Measurements from ENCODE around the gene GABBR2. TPM values are rescaled to one million over a fixed set of nuclear protein-coding genes. Genes with fewer than 3 reads are reported as not detected.

The GABBR2 gene
- total RNA-seq, 4 donors from 2014 or later: 0.17 to 0.26 TPM; not detected in 2

DNA sequence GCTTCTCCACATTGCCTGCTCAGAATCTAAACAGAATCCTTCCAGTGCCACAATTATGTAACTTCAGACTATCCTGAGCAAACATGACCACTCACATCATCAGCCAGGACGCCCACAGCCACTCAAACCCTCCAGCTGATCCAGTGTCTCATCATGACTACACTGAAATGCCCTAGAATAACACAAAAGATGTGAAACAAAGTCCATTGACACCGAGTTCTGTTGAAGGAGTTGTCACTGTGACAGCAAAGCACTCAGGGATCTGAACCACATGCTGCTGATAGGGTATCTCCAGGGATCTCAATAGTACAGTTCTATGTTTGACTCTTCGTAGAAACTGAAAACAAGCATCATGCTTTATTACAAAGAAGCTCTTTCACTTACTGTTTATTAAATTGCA lies 150.2 kb downstream of the GABBR2 start:
- DNase-seq (ENCODE audit: extremely low spot score): peak; percentile 86
- peaks cover 0 to 11% (median 0%) of the 10 kb centered on the region in 4 donors for H3K27me3 ChIP-seq
- H3K9me3 ChIP-seq: no peaks in the 10 kb centered on the region
- no peaks in the 10 kb centered on the region for H3K4me1 ChIP-seq
- TF ChIP-seq EP300 (IDR thresholded peaks at IDR 0.05) (no peak), POLR2AphosphoS5 (IDR thresholded peaks at IDR 0.05) (no peak), POLR2A (IDR thresholded peaks at IDR 0.05; ENCODE audit: low read depth) (no peak), CTCF (IDR thresholded peaks at IDR 0.05) (no peak)
- H3K27ac ChIP-seq (replicated peaks in 1 of 4): no peak overlapping the region
- intact Hi-C loops (cut with DNase I): no loop called here
- 65% methylated on average over 3 of the region's 3 CpGs for WGBS
- no peak overlapping the region for H3K4me3 ChIP-seq
- H3K36me3 ChIP-seq: no peaks in the 10 kb centered on the region

DNA sequence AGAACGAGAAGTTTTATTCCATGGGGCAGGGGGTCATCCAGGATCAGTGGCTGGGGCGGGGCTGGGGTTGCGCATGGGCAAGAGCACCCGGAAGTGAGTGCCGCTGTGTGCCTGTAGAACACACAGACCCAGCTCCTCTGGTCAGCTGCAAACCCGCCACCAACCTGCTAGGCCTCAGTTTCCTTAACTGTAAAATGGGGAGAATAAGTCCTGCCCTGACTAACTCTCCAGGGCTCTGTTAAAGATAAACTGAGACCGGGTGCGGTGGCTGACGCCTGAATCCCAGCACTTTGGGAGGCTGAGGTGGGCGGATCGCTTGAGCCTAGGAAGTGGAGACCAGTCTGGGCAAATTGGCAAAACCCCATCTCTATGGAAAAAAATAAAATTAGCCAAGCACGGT lies 152.2 kb downstream of the GABBR2 start:
- no peaks in the 10 kb centered on the region for H3K9me3 ChIP-seq
- no peaks in the 10 kb centered on the region for H3K36me3 ChIP-seq
- TF ChIP-seq CTCF (IDR thresholded peaks at IDR 0.05): no peak
- no peaks in the 10 kb centered on the region for H3K4me1 ChIP-seq
- intact Hi-C loops (cut with DNase I): no loop called here
- H3K27ac ChIP-seq (replicated peaks in 1 of 4): no peak overlapping the region
- H3K27me3 ChIP-seq: peaks cover 0 to 16% (median 0%) of the 10 kb centered on the region in 4 donors
- WGBS: 85% methylated on average over 11 of the region's 12 CpGs
- no peak overlapping the region for H3K4me3 ChIP-seq
- DNase-seq (ENCODE audit: extremely low spot score): peak; percentile 80

GRCh38 chr9:98555651-98556465 lies 152.9 kb downstream of the GABBR2 start:
- 92% methylated on average over 8 of the region's 10 CpGs for WGBS
- Histone ChIP-seq H3K27ac (replicated peaks in 1 of 4) (no peak overlapping the region), H3K4me3 (no peak overlapping the region), H3K27me3 (peaks cover 0 to 20% (median 0%) of the 10 kb centered on the region in 4 donors), H3K4me1 (no peaks in the 10 kb centered on the region), H3K9me3 (no peaks in the 10 kb centered on the region), H3K36me3 (no peaks in the 10 kb centered on the region)
- no peak for TF ChIP-seq CTCF (IDR thresholded peaks at IDR 0.05)
- no peak for TF ChIP-seq EP300 (IDR thresholded peaks at IDR 0.05)
- no peak for TF ChIP-seq POLR2AphosphoS5 (IDR thresholded peaks at IDR 0.05)
- no peak for TF ChIP-seq POLR2A (IDR thresholded peaks at IDR 0.05; ENCODE audit: low read depth)
- intact Hi-C loops (cut with DNase I): no loop called here
- DNase-seq (ENCODE audit: extremely low spot score): peak; percentile 91

- 83% methylated on average over 5 of the region's 5 CpGs for WGBS
- Histone ChIP-seq H3K27ac (replicated peaks in 1 of 4) (no peak overlapping the region), H3K4me1 (no peaks in the 10 kb centered on the region), H3K36me3 (no peaks in the 10 kb centered on the region), H3K27me3 (peaks cover 0 to 21% (median 0%) of the 10 kb centered on the region in 4 donors), H3K9me3 (no peaks in the 10 kb centered on the region), H3K4me3 (no peak overlapping the region)
- TF ChIP-seq POLR2AphosphoS5 (IDR thresholded peaks at IDR 0.05): no peak
- TF ChIP-seq EP300 (IDR thresholded peaks at IDR 0.05): no peak
- TF ChIP-seq CTCF (IDR thresholded peaks at IDR 0.05): no peak
- TF ChIP-seq POLR2A (IDR thresholded peaks at IDR 0.05; ENCODE audit: low read depth): no peak
- intact Hi-C loops (cut with DNase I): no loop called here
- peak; percentile 39 for DNase-seq (ENCODE audit: extremely low spot score)
Measured at GRCh38 chr9:98554752-98555151, 154.0 kb downstream of the GABBR2 start.

DNA sequence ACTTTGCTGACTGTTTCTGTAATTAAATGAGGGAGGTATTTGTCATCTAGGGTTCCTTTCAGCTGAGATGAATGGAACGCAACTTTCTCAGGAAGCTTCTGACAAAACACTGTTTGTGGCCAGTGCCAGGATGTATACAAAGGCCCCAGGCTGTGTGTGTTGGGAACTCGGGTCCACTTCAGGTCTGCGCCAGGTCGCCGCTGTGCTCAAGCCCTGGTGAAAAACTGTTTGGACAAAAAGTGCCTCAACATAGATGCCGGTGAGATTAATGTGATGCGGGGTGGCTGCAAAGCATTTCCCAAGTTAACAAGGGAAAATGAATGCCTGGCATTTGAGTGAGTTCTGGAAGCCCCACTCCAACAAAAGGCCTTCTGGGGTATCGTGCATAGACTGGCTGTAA lies 156.4 kb downstream of the GABBR2 start:
- TF ChIP-seq CTCF (IDR thresholded peaks at IDR 0.05): no peak
- TF ChIP-seq POLR2AphosphoS5 (IDR thresholded peaks at IDR 0.05): no peak
- TF ChIP-seq POLR2A (IDR thresholded peaks at IDR 0.05; ENCODE audit: low read depth): no peak
- TF ChIP-seq EP300 (IDR thresholded peaks at IDR 0.05): no peak
- WGBS: 58% methylated on average over 8 of the region's 8 CpGs
- Histone ChIP-seq H3K36me3 (no peaks in the 10 kb centered on the region), H3K9me3 (no peaks in the 10 kb centered on the region), H3K4me3 (no peak overlapping the region), H3K27ac (replicated peaks in 1 of 4) (no peak overlapping the region), H3K27me3 (peaks cover 0 to 21% (median 0%) of the 10 kb centered on the region in 4 donors), H3K4me1 (no peaks in the 10 kb centered on the region)
- intact Hi-C loops (cut with DNase I): no loop called here
- DNase-seq (ENCODE audit: extremely low spot score): peak; percentile 83
